Naive B cell (primary cell): Measurements from ENCODE around the gene TRIO. TPM values are rescaled to one million over a fixed set of nuclear protein-coding genes. Genes with fewer than 3 reads are reported as not detected.

ENCODE experiments used
- polyA plus RNA-seq, 6 donors: library from polyadenylated mRNA; unstranded; fragments of 300-500 nt; fragmentation: Illumina TruSeq; gene quantifications; one replicate each; pipeline ENCODE4 v1.2.3, GENCODE V29; 2021; ENCODE audit warnings: low read depth in 6 of 6

The TRIO gene
- polyA plus RNA-seq, 6 donors from 2014 or later = 7.3 to 16.4 (median 11.1) TPM

Other genes starting within 250 kb of the TRIO start
- gene DNAH5, start 198.7 kb upstream of the TRIO start, polyA plus RNA-seq = not detected